Motor neuron (in vitro differentiated cells): ENCODE results near the gene INTS11. TPM values are rescaled to one million over a fixed set of nuclear protein-coding genes. Genes with fewer than 3 reads are reported as not detected.
A peak's percentile ranks its signal among the peaks of the same experiment; 100 is the strongest.

ENCODE experiments used
- ATAC-seq, 8 experiments: fragments of 200-7000 bp; cut with Tn5 transposase; replicated peaks in 6 of 8; 2 replicates each; pipeline ENCODE4 v1.8.0; 2021; ENCODE audit warnings: mild to moderate bottlenecking in 8 of 8, moderate library complexity in 8 of 8
- H3K27ac ChIP-seq, 2 donors: fragments of 250-450 bp; sonication (Bioruptor Pico); 2 replicates each; pipeline ENCODE4 v1.9.0; 2021; ENCODE audit warnings: antibody characterized with exemption in 2 of 2, mild to moderate bottlenecking in 2 of 2, moderate library complexity in 1 of 2
- H3K4me1 ChIP-seq, 2 donors: fragments of 250-450 bp; sonication (Bioruptor Pico); replicated peaks in 1 of 2; 2 replicates each; pipeline ENCODE4 v1.6.1; 2021; ENCODE audit warnings: antibody characterized with exemption in 2 of 2, mild to moderate bottlenecking in 2 of 2, moderate library complexity in 1 of 2
- H3K4me3 ChIP-seq, 5 donors: fragments of 250-450 bp; sonication (Bioruptor Pico); 2 replicates each; pipeline ENCODE4 v1.9.0; 2021; ENCODE audit warnings: antibody characterized with exemption in 5 of 5, mild to moderate bottlenecking in 5 of 5, moderate library complexity in 4 of 5
- WGBS, 10 experiments: fragments of 450-650 bp; shearing (Covaris generic); methylation state at CpG; one replicate each; pipeline ENCODE4 v1.0.0; 2022; 5-methylcytosine and 5-hydroxymethylcytosine counted together
- in situ Hi-C, 9 experiments: fragments of 400-800 bp; cut with MboI; loops; one replicate each; pipeline ENCODE4 v1.15.0; 2021; ENCODE audit warnings: low sequenced_read_pairs in 9 of 9, low pct_unique_long_range_greater_than_20kb in 2 of 9; ENCODE audit not compliant: unreplicated experiment in 9 of 9
- total RNA-seq, 8 experiments: library from RNA; unstranded; fragments of 300-600 nt; gene quantifications; 2 replicates each; pipeline versions ENCODE4 v1.2.3 to v1.2.4, GENCODE V29; 2022

INTS11 gene
- total RNA-seq, 8 experiments from 2014 or later, result 67.5 to 142 (median 103) TPM

DNA sequence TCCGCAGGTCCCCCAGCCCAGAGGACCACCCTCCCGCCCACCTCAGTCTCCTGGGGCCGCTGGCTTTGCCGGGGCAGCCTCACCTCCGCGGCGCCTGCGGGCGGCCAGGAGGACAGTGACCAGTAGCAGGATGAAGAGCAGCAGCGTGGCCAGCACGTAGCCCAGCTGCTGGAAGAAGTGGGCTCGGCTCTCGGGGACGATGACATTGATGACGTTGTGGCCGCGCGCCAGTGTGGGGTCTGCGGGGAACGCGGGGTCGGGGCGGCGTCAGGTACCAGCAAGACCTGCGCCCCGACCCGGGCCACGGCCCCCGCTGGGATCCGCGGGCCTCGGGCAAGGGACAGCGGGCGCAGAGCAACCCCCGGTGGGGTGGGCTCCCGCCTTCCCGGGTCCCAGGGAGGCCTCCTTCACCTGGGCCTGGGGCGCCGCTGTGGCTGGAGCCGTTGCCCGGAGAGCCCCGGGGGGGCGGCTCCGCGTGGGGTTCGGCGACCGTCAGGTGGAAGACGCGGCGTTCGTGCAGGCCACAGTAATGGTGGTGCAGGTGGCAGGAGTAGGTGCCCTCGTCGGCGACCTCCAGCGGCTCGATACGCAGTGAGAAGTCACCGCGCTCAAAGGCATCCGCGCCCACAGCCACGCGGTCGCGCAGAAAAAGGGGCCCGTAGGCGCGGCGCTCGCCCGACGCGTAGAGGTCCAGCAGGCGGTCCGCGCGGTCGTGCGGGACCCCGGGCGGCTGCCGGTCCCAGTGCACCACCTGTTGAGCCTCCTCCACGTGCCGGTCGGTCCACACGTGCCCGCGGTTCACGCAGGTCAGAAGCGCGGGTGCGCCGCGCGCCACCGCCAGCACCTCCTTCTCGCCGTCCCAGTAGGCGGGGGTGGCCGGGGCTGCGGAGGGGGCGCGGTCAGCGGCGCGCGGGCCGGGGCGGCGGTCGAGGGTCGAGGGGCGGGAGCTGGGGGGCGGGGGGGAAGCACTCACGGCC, 30.1 kb upstream of the INTS11 start:
- in situ Hi-C loops, result no loop called here
- H3K27ac ChIP-seq, result no peak overlapping the region
- 35 to 82% (median 66%) methylated on average over 2 to 24 of the region's 116 CpGs; no CpG with 5 or more reads in 7 of the 10 experiments for WGBS, 10 experiments
- H3K4me1 ChIP-seq, result peaks cover 41 to 62% of the 10 kb centered on the region in 2 donors
- no peak for ATAC-seq
- peak overlapping the region in 3 of 5 donors; percentile 7 to 21 (median 17) for H3K4me3 ChIP-seq

DNA sequence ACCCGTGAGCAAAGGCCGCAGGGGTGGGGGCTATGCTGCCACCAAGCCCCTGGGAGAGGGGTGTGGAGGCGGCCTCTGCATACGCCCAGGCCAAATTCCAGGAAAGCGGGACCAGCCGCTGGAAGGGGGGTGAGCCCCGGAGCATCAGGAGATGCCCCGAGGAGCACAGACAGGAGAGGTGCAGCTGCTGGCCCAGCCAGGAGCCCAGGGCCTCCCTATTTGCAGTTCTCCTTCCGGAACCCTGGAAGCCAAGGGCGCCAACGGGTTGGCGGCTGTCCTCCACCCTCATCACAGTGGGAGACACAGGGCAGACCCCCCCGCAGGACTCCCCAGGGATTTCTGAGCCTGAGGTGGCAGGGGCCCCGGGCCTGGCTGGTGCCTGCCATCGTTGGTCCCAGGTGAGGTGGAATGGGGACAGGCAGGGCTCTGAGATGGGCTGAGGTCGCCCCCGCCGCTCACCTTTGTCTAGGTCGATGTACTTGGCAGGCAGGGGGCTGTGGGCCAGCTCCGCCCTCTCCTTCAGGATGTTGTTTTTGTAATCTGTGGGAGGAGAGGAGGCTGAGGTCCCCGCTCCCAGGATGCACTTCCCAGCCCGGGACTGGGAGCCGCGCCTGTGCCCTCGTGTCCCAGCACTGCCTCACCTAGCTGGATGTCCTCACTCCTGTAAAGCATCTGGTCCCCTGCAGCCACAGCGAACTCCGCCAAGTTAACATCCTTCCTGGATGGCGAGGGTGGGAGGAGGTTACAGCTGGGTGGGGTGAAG, 29.1 kb upstream of the INTS11 start:
- Histone ChIP-seq H3K27ac (no peak overlapping the region), H3K4me3 (peak overlapping the region in 1 of 5 donors; percentile 17), H3K4me1 (peaks cover 31 to 52% of the 10 kb centered on the region in 2 donors)
- in situ Hi-C loops, result no loop called here
- 47 to 100% (median 64%) methylated on average over 3 to 17 of the region's 28 CpGs; no CpG with 5 or more reads in 6 of the 10 experiments for WGBS, 10 experiments
- no peak for ATAC-seq

DNA sequence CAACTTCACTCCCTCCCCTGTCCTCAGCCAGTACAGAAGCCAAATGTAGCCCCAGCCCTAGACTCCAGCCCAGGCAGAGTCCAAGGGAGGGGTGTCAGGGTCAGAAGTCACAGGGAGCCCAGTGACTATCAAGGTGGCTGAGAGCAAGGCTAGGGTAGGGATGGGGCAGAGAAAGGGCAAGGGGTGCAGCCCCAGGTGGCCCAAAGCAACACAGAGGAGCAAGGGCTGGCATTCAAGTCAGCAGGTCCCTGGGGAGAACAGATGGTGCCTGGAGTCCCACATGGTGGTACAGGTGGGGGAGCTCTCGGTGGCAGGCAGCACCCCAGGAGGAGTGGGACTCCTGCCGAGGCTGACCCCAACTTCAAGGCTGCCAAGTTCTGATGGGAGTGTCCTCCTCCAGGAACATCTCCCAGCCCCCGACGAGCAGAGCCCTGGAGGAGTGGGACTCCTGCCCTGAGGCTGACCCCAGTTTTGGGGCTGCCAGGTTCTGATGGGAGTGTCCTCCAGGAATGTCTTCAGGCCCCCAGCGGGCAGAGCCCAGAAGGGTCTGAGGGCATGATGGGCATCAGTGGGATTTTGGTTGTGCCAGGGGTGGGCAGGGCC, 28.4 kb upstream of the INTS11 start:
- no peak for ATAC-seq
- peaks cover 27 to 46% of the 10 kb centered on the region in 2 donors for H3K4me1 ChIP-seq
- H3K27ac ChIP-seq, result no peak overlapping the region
- 44 to 60% methylated on average over 1 to 3 of the region's 5 CpGs; no CpG with 5 or more reads in 8 of the 10 experiments for WGBS, 10 experiments
- no peak overlapping the region for H3K4me3 ChIP-seq
- in situ Hi-C loops, result no loop called here

DNA sequence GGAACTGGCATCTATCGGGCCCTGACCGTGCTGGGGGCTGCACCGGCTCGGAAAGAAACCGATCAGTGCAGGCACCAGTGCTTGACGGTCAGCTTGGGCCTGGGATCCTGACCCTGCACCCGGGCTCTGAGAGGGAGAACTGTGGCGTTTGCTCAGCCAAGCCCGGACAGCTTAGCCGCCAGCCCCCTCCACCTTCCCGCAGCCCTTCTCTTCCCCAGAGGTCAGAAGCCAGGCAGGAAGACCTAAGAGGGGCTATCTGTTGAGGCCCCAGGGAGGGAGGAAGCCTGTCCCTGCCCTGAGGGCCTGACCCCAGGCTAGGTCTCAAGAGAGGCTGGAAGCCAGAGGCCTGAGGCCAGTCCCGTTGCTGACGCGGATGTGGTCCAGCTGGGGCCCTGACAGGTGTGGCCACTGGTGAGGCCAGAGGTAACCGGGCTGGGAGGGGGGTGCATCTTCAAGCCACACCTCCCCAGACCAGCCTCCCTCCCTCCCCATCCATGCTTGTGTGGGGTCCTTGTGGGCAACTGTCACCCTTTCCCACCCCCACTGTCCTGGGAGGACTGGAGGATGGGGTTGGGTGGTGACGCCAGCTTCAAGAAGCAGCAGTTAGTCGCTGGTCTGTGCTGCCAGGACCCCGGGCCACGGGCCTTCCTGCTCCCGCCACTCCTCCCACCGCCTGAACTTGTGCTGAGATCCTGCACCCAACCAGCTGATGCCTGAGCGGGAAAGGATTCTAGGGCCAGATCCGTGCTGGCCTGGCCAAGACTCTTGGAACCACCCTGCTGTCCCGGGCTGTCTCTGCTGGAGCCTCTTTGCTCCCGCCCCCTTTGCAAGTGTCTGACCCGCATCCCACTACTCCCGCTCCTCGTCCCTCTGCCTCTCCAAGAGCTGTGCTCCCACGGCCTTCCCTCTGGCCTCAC, 27.3 kb upstream of the INTS11 start:
- Histone ChIP-seq H3K27ac (peak overlapping the region; percentile 36 to 70), H3K4me3 (peak overlapping the region; percentile 21 to 37 (median 24)), H3K4me1 (peaks cover 29 to 45% of the 10 kb centered on the region in 2 donors)
- 20 to 80% (median 64%) methylated on average over 1 to 13 of the region's 29 CpGs; no CpG with 5 or more reads in 6 of the 10 experiments for WGBS, 10 experiments
- in situ Hi-C loops, result no loop called here
- peak in 2 of 8 experiments; percentile 6 to 8 for ATAC-seq

DNA sequence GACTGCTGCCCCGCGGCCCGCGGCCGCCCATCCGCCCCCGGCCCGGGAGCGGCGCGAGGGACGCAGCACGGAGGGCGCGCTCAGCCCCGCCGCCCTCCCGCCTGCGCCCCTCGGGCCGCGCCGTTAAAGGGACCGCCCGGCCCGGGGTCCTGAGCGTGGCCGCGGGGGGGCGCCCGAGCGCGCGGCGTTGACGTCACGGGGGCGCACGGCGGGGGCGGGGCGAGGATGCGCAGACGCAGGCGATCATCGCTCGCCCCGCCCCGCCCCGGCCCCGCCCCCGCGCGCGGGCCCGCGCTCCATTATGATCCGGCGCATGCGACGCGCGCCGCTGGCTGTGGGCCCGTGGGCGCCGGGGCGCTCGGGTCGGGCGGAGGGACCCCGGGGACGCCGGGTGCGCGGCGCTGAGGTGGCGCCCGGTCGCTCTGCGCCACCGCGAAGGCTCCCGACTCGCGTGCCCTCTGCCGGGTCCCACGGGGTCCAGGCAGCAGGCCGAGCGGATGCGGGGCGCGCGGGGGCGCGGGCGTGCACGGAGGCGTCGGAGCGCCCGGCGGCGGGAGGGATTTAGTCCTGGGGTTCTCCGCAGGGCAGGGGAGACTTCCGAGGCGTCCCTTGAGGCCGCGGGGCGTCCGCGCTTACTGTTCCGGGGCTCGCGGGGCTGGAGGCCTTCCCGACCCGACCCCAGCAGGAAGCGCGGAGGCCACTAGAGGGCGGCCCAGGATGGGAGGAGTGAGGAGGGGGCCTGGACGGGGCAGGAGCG, 25.0 kb upstream of the INTS11 start, which contains the start of gene DVL1:
Gene DVL1, minus strand, starts transcription at position 163 of the 757 bp plus-strand sequence. CDS start 353 bp downstream, outside the sequence.
- peak within 1 kb of the TSS; percentile 93 to 97 for H3K27ac ChIP-seq
- peaks cover 28 to 37% of the 10 kb centered on the region in 2 donors for H3K4me1 ChIP-seq
- peak within 1 kb of the TSS; percentile 56 to 85 (median 69) for H3K4me3 ChIP-seq
- in situ Hi-C loops, result no loop called here
- no CpG with 5 or more reads among the region's 122 CpGs for WGBS, 10 experiments
- ATAC-seq, result peak; percentile 31 to 87 (median 82)

DNA sequence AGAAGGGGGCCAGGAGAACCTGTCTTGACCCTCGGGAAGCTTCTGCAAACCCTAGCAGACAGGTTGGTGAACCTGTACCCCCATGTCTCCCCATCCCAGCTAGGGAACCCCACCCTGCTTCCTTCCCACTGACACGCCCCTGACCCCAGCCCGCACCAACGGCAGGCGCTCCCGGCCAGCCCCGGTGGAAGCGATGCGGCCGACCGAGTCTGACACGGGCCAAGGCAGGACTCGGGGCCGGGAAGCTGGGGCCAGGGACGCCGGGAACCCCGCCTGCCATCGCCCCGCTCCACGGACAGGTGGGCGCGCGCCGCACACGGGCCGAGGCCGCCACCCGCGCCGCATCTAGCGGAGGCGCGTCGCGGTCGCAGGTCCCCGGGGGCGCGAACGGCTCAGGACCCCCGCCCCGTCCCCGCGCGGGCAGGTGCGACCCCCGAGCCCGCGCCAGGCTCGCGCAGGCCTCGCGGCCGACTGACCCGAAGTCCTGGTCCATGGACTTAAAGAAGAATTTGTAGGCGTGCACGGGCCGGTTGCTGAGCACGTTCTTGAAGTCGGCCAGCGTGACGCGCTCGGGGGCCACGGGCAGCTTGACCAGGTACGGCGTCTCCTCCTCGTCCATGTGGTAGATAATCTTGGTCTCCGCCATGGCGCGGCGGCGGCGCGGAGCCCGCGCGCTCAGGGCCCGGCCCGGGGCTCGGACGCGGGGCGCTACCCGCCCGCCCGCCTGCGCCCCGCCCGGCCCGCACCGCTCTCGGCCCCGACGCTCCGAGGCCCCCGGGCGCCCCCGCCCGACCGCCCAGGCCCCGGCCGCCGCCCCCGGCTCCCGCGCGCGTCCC, 24.2 kb upstream of the INTS11 start:
- 0 to 2% (median 0%) methylated on average over 1 to 19 of the region's 109 CpGs; no CpG with 5 or more reads in 4 of the 10 experiments for WGBS, 10 experiments
- peak; percentile 5 to 38 (median 32) for ATAC-seq
- Histone ChIP-seq H3K27ac (peak overlapping the region; percentile 93 to 97), H3K4me1 (peaks cover 28 to 30% of the 10 kb centered on the region in 2 donors), H3K4me3 (peak overlapping the region; percentile 56 to 85 (median 69))
- in situ Hi-C loops, result no loop called here

DNA sequence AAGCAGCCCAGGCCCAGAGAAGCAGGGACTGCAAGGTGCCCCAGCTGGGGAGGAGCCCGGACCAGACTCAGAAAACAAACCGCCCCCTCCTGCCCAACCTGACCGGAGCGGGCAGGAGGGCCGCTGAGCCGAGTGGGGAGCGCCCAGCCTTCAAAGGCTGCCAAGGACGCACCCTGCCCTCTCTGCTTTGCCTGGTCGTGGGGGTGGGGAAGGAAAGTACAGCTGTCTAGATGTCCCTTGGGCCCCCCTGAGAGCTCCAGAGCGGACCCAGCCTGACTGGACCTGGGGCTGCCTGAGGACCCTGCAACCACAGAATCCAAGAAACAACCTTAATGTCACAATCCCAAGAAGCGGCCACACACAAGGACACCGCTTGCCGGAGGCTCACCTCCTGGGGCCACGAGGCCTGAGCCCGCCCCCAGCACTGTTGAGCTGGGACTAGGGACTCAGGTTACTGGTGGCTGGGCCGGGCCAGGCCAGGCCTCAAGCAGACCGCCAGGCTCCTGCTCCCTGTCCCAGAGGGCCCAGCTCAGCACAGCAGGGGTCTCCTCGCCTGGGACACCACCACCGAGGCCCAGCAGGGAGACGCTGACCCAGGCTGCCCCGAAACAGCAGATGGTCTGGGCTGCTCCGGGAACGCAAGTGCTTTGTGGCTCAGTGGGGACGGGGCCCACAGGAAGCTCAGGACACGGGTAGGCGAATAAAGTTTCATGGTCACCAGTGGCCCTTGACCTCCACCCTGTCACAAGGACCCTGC, 23.4 kb upstream of the INTS11 start:
- peak in 3 of 8 experiments; percentile 1 to 14 (median 7) for ATAC-seq
- 0 to 30% (median 11%) methylated on average over 3 to 15 of the region's 26 CpGs; no CpG with 5 or more reads in 4 of the 10 experiments for WGBS, 10 experiments
- H3K4me3 ChIP-seq, result peak overlapping the region; percentile 56 to 85 (median 69)
- H3K27ac ChIP-seq, result no peak overlapping the region
- H3K4me1 ChIP-seq, result peaks cover 24 to 28% of the 10 kb centered on the region in 2 donors
- in situ Hi-C loops, result no loop called here

DNA sequence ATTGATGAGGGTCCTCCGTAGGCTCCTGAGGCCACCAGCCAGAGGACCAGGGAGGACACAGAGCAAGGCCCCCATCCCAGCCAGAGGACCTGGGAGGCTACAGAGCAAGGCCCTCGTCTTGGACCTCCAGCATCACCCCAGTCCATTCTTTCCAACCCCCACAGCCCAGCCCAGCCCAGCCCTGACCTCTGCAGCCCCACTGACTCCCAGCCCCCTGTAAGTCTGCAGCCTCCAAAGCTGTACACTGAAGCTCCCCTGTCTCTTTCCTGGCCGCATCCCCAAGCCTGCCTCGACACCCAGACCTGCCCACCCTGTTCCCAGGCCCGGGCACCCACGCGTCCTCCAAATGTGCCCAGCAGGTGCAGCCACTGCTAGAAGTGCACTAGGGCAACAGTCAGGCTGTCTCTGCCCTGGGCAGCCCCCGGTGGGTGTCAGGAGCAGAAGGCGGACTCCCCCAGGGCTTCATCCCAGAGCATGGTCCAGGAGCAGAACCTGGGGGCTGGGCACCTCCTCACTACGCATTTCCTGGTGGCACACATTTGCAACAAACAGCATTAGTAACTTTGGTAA, 22.7 kb upstream of the INTS11 start:
- H3K4me3 ChIP-seq, result peak overlapping the region in 4 of 5 donors; percentile 56 to 85 (median 68)
- H3K4me1 ChIP-seq, result peaks cover 18 to 24% of the 10 kb centered on the region in 2 donors
- no peak for ATAC-seq
- WGBS, 10 experiments, result 0 to 100% (median 74%) methylated on average over 1 to 4 of the region's 10 CpGs; no CpG with 5 or more reads in 5 of the 10 experiments
- no peak overlapping the region for H3K27ac ChIP-seq
- in situ Hi-C loops, result no loop called here

DNA sequence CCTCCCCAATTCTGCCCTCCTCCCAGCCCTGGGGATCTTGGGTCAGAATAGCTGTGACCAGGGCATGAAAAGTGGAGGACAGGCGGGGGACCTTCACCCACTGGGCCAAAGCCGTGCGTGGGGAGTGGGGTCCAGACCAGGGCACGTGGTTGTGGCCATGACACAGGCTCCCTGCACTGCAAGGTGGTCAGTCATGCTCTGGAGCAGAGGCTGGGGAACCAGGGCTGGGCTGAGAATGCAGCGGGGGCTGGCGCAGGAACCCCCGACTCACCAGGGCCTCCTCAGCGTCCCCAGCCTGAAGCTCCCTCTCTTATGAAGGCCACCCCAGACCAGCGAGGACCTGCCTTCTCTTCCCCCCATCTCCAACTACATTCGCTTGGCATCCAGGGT, 22.0 kb upstream of the INTS11 start:
- ATAC-seq, result no peak

More for the DNA sequence above, 22.0 kb upstream of the INTS11 start:
- H3K27ac ChIP-seq, result no peak overlapping the region
- H3K4me3 ChIP-seq, result no peak overlapping the region
- WGBS, 10 experiments, result 89 to 100% (median 96%) methylated on average over 2 to 6 of the region's 10 CpGs; no CpG with 5 or more reads in 4 of the 10 experiments
- H3K4me1 ChIP-seq, result peaks cover 12 to 18% of the 10 kb centered on the region in 2 donors
- in situ Hi-C loops, result no loop called here
